HG03558 (cell line): ENCODE measurements around the gene ASCC2.
"Not testable (repeated sequence)": the region's sequence is repeated elsewhere in the genome, so short reads cannot be mapped to it uniquely, and the experiment has no call there.

ENCODE experiments used
- ATAC-seq: cut with Tn5 transposase; IDR thresholded peaks from one replicate; pipeline ENCODE4 v1.9.1; 2021; ENCODE audit warnings: moderate number of reproducible peaks; ENCODE audit not compliant: unreplicated experiment; ENCODE audit errors: extremely low read depth

Gene ASCC2, protein sequence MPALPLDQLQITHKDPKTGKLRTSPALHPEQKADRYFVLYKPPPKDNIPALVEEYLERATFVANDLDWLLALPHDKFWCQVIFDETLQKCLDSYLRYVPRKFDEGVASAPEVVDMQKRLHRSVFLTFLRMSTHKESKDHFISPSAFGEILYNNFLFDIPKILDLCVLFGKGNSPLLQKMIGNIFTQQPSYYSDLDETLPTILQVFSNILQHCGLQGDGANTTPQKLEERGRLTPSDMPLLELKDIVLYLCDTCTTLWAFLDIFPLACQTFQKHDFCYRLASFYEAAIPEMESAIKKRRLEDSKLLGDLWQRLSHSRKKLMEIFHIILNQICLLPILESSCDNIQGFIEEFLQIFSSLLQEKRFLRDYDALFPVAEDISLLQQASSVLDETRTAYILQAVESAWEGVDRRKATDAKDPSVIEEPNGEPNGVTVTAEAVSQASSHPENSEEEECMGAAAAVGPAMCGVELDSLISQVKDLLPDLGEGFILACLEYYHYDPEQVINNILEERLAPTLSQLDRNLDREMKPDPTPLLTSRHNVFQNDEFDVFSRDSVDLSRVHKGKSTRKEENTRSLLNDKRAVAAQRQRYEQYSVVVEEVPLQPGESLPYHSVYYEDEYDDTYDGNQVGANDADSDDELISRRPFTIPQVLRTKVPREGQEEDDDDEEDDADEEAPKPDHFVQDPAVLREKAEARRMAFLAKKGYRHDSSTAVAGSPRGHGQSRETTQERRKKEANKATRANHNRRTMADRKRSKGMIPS

DNA sequence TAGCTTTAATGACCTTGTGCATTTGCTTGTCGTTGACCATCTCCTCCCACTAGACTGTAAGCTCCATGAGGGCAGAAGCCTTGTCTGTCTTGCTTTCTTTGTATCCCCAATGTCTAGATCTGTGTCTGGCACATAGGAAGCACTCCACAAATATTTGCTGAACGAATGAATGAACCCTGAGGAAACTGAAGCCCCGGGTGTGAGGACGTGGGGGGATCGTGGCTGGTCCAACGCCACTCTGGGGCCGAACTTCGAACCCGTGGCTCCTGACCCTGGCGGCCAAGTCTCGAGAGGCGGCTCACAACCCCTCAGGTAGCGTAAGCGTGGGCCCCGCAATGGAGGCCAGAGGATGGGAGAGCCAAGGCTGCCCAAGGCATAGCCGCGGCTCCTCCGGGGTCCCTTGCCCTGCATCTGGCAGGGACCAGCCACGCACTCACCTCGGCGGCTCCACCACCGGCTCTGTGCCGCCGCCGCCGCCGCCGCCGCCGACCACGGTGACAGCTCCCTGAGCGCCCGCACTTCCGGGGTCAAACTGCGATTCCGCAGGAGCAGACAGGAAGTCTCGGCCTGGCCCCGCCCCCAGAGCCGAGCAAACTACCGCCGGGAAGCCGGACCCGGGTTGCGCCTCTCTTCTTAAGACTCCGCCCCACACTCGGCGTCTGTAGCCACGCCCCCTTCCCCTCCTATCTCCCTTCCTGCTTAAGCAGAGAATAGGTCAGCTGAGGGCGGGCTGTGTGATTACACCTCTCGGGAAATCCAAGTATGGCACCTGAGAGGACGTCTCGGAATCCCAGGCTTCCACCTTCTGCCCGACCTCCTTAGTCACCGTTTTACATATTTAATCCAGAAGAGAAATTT lies at the start of gene ASCC2:
TSS of gene ASCC2 (minus strand) at position 534 of the 858 bp plus-strand sequence. CDS start 5,949 bp downstream, outside the sequence.
- ATAC-seq: peak; percentile 88

DNA sequence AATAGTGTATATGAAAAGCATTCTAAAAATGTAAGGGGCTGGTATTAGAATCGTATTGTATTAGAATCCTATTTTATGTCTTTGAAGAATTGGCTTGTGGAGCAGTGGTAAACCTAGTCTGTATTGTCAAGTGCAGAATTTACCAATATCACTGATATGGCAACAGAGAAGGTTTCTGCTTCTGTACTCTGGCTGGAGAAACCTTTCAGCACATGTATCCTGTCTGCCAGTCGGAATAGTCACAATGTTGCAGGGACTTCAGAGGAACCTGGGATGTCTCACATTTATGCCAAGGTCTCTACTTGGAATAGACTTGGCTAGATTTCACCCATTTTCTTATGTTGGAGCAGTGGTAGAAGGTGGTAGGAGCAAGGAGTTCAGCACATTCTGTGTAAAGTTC lies 49.3 kb upstream of the ASCC2 start:
- ATAC-seq: no peak

DNA sequence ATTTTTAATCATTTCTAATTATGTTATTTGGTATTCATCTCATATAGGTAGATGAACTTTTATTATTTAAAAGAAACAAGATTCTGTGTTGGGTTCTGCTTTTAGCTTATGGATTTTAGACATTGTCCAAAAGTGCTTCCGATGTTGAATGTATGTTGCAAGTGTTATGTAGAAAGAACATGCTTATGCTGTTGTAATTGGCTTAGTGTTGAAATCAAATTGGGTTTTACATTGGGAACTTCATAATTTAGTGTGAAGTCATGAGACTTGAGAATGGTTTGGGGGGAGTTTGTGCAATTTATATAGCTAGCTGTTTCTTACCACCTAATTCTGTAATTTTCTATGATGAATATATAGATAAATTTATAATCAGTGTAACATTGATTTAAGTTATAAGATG lies 48.5 kb upstream of the ASCC2 start:
- no peak for ATAC-seq

DNA sequence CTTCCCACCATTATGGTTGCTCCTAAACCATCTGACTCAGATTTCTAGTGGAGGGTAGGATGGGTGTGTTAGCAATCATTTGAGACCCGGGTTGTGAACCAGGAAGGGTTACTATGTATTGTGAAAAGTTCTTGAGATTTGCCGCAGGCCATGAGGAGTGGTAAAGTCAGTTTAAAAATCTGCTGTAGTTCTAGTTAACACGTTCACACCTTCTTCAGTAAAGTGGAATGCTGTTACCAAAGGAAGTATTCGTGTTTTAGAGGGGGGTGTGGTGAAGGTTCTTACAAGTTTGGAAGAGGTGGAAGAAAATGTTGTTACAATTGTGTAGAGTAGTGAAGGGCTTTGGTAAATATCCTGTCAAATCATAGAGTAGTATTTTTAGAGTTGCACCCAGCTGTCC lies 47.5 kb upstream of the ASCC2 start:
- ATAC-seq: no peak

DNA sequence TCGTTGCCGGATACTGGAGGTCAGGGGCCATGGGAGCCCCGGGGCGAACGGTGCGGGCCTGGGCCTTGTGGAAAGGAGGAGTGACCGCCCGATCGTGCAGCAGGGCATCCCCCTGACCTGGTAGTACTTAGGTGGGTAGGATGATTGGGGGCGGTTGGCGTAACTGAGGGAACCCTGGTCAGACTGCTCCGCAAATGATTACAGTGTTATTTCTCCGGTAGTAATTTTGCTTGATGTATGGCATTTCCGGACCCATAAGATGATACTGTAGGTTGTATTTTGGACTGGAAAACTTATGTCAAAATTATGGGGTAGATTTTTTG lies 45.7 kb upstream of the ASCC2 start:
- no peak for ATAC-seq

DNA sequence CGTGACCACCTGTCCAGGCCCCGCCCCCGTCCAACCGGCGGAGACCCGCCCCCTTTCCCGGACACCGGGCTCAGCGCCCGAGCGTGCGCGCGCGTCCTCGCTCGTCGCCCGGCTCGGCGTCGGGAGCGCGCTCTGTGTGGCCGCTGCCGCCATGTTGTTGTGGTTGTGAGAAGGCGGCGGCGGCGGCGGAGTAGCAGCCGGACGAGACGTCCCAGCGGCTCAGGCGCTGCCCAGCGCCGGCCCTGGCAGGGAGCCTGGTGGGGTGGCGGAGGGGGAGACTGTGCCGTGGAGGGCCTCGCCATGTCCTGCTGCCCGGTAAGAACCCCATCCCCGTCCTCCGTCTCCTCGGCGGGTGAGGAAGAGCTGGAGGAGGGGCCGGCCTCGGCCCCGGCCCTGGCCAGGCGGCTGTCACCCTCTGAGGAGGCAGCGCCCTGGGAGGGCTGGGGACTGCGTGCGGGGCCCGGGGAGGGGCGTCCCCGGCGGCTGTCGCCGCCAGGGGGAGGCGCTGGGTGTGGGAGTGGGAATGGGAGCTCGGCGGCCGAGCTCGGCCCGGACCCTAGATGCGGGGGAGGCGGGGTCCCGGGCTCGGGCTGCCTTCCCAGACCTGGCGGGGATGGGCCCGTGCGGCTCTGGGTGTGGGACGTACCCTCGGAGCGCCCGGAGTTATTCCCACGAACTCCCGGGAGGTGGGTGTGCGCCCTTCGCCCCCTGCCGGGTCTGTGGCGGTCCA lies 45.1 kb upstream of the ASCC2 start, which contains the start of gene MTMR3:
TSS of gene MTMR3 (plus strand) at position 130 of the 730 bp plus-strand sequence. CDS start 87,886 bp downstream, outside the sequence.
- ATAC-seq: no peak

DNA sequence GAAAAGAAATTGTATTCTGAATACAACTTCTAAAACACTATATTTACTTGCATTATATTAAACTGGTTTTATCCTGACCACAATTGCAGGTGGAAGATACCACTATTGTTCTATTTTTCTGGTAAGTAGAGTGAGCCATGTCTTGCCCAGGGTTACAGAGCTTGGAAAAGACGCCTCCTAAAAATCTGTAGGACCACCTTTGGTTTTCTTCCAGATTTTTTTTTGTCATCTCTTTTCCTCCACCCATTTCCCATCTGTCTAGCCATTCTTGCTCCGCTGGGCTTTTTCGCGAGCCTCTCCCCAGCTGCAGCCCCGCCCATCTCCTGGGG lies 44.6 kb upstream of the ASCC2 start:
- no peak for ATAC-seq

DNA sequence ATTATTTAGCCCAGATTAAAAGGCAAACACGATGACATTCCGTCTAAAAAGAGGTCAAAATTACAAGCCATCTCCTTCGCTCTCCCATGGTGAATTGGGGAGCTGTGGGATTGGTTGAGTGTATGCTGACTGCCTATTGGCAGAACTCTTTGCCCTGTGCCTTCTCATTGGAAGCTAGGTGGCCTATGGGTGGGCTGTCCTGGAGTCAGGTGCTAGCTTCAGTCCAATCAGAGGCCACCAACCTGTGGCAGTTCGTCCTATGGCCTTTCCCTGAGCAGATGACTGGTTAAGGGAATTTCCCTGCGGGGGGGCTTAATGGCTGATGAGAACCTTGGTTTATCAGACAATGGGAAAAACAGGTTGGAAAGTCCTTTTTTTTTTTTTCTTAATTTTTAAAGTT lies 41.7 kb upstream of the ASCC2 start:
- ATAC-seq: no peak

DNA sequence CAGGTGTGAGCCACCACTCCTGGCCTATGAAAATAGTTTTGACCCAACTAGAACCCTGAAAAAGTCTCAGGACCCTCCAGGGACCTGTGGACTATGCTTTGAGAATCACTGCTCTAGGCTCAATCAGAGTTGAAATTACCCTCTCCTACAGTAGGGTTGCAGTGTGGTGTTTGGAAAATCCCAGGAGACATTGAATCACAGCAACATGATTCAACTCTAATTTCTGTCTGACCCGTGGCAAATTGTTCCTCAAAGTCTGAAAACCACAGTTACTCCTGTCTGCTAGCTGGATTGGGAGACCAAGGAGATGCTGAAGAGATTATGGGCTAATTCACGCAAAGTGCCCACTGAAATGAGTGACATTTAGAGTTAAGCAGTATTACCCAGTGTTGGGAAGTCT lies 39.5 kb upstream of the ASCC2 start:
- ATAC-seq: no peak

DNA sequence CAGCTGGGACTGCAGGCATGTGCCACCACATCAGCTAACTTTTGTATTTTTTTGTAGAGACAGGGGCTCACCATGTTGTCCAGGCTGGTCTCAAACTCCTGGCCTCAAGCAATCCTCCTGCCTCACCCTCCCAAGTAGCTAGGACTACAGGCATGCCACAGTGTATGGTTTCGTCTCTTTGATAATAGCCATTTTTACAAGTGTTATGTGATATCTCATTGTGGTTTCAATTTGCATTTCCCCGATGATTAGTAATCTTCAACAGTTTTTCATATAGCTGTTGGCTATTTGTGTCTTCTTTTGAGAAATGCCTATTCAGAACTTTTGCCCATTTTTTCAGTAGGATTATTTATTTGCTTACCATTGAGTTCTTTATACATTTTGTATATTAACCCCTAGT lies 35.9 kb upstream of the ASCC2 start:
- no peak for ATAC-seq

DNA sequence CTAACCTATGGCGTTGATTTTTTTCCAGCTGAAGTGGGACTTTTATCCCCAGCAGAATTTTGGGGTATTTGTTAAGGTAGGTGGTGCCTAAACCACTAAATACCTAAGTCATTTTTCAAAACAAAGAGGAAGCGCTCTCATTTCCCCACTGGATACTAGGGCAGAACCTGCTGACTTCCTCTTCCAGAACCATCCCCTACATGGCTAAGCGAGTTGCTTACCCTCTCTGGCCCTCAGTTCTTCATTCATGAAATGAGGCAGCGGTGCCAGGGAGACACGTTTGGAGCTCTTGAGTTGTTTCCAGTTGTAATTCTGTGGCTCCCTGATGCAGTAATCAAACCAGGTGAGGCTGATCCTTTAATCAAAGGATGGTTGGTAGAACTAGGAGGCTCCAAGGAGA lies 34.9 kb upstream of the ASCC2 start:
- ATAC-seq: no peak

DNA sequence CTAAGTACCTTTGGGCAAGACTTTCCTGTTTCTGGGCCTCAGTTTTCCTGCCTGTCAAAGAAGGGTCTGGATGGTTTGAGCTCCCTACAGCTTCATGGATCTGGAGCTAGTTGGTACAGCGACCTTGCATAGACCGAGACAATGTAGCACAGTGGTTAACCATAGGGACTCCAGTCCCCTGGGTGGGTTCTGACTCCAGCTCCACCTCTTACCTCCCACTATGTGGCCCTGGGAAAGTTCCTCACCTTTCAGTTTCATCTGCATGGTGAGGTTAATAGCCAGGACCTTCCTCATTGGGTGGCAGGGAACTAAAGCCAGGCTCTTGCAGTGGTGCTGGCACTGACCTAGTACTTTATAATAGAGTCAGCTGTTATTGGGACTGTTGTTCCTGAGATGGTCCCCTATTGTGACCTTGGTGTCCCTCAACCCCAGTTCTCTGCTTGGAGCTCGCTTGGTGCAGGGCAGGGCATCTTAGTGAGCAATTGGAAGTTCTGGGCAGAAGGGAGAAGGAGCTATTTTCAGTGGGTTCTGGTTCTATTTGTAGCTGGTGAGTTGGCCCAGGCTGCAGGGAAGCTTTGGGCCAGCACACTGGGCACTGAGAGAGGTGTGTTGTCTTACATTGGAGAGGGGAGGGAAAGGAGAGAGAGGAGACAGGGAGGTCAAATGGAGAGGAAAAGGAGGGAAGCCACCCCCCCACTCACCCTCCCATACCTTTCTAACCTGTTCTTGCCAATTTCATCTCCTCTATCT lies 34.2 kb upstream of the ASCC2 start:
- no peak for ATAC-seq

DNA sequence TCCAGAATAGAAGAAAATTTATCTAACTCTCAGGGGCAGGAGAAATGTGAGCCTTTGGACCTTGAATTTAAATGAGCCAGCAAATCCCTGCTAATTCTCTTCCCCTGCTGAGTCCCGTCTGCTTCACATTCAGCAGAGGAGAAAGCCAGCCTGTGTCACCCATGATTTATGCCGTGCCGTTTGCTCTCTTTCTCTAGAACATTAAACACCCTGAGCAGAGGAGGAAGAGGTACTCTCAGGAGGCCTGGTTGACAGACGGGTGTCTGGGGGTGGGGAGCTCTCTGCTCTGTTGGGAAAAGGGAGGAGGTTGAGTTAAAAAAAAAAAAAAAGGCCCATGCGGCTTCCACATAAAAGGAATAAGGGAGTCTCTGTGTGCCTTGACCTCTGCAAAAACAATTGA lies 33.6 kb upstream of the ASCC2 start:
- ATAC-seq: no peak

DNA sequence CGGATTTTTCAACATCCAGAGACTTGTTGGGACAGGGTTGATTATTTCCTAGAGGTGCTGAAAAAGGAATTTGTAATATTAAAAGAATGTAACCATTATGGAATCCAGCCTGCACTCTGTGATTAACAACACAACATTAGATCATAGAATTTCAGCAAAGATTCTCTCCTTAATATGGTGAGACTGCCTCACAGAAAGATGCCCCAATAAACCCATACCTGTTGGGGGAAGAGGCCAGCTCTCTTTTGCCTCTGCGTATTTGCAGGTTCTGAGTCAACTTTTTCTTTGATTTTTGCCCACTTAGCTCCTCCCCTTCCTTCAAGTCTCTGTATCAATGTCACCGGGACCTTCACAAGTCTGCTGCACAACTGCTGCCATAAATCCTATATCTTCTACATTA lies 32.5 kb upstream of the ASCC2 start:
- ATAC-seq: no peak

DNA sequence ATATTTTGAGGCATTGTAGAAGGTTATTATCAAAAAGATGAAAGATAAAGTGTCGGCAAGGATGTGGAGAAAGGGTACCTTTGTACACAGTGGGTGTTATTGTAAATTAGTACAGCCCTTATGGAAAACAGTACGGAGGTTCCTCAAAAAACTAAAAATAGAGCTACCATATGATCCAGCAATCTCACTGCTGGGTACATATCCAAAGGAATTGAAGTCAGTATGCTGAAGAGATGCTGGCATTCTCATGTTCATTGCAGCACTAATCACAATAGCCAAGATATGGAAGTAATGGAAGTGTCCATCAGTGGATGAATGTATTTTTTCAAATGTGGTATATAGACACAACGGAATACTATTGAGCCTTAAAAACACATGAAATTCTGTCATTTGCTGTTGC lies 29.8 kb upstream of the ASCC2 start:
- ATAC-seq: no peak

DNA sequence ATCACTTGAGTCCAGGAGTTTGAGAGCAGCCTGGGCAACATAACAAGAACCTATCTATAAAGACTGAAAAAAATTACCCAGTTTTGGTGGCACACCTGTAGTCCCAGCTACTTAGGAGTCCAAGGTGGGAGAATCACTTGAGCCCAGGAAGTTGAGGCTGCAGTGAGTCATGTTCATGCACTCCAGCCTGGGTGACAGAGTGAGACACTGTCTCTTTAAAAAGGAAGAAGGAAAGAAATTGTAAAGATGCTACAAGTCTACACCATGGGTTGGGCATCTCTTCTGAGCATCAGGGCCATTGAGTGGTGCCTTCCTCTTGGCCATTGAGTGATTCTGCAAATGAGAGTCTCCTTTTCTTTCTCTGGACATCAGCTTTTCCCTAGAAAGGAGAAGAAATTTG lies 29.2 kb upstream of the ASCC2 start:
- ATAC-seq: no peak

DNA sequence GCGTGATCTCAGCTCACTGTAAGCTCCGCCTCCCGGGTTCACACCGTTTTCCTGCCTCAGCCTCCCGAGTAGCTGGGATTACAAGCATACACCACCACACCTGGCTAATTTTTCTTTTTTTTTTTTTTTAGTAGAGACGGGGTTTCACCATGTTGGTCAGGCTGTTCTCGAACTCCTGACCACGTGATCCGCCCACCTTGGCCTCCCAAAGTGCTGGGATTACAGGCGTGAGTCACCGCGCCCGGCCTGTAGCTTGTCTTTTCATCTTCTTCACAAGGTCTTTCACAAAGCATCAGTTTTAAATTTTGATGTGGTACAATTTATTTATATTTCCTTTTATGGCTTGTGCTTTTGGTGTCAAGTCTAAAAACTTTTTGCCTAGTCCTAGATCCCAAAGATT lies 27.5 kb upstream of the ASCC2 start:
- not testable (repeated sequence) for ATAC-seq

DNA sequence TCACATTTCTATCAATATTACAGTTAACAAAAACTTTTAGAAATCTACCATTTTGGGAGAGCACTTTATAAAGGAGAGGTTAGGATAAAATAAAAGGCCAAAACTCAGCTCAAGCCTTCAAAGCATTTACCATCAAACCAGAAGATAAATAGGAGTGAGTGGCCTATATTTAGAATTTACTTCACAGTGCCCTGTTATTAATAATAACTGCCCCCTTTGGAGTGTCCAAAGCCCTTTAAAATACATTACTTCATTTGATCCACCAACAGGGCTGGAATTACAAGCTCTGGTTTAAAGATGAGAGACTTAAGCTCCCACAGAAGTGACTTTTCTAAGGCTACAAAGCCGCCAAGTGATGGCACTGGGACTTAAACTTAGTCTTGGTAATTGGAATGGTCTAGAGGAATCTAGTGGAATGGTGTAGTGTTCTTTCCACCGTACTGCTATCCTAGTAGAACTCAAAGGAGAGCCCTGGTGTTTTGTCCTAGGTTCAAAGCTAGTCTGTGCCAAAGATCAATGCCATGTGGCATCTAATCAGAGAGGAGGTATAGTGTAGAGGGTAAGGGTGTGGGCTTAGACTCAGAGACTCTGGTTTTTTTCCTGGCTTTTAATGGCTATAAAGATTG lies 23.7 kb upstream of the ASCC2 start:
- ATAC-seq: no peak
